ENCODE data around the gene PZP.

DNA sequence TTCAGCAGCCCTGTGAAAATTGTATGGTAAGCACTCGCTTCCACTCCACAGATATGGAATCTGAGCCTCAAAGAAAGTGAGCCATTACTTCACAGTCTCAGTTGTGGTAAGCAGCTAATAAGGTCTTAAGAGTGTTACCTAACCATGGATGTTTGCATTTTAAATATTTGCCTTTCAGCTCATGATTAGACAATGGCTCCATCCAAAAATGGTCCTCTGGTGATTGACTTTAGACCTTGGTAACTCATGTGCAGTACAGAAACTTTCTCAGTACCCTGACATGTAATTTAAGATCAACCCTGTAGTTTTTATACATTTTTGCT, 94.2 kb downstream of the PZP start:
- TF ChIP-seq, protein P1, sequence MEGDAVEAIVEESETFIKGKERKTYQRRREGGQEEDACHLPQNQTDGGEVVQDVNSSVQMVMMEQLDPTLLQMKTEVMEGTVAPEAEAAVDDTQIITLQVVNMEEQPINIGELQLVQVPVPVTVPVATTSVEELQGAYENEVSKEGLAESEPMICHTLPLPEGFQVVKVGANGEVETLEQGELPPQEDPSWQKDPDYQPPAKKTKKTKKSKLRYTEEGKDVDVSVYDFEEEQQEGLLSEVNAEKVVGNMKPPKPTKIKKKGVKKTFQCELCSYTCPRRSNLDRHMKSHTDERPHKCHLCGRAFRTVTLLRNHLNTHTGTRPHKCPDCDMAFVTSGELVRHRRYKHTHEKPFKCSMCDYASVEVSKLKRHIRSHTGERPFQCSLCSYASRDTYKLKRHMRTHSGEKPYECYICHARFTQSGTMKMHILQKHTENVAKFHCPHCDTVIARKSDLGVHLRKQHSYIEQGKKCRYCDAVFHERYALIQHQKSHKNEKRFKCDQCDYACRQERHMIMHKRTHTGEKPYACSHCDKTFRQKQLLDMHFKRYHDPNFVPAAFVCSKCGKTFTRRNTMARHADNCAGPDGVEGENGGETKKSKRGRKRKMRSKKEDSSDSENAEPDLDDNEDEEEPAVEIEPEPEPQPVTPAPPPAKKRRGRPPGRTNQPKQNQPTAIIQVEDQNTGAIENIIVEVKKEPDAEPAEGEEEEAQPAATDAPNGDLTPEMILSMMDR (IDR thresholded peaks at IDR 0.05 in 4 of 5, conservative IDR thresholded peaks at IDR 0.05 in 1 of 5) = no peak
- no peak for TF ChIP-seq POLR2A (IDR thresholded peaks at IDR 0.05)

All from gastrocnemius medialis (tissue), 4 donors.